GM12891 (cell line): ENCODE results near the gene SH2D5.
A peak's percentile ranks its signal among the peaks of the same experiment; 100 is the strongest.
"Not testable (repeated sequence)": the region's sequence is repeated elsewhere in the genome, so short reads cannot be mapped to it uniquely, and the experiment has no call there.

Source experiments
- DNase-seq: peaks from one replicate; pipeline ENCODE4 v3.0.0; 2011; ENCODE audit warnings: low spot score; ENCODE audit not compliant: insufficient read length
- FAIRE-seq: peaks from 2 replicates; lab custom pipeline; 2011; peaks lifted over from hg19 to GRCh38; lab: Jason Lieb, UNC
- PAX5 ChIP-seq: IDR thresholded peaks from 2 replicates; pipeline ENCODE4 v1.6.1; 2011; ENCODE audit warnings: low read length, moderate library complexity, mild to moderate bottlenecking; ENCODE audit not compliant: insufficient read depth, severe bottlenecking
- POLR2A ChIP-seq: IDR thresholded peaks from 2 replicates; pipeline ENCODE4 v1.6.1; 2011; ENCODE audit warnings: low read depth, low read length, control low read depth
- POLR2AphosphoS5 ChIP-seq: IDR thresholded peaks from 2 replicates; pipeline ENCODE4 v1.6.1; 2011; ENCODE audit warnings: low read depth, low read length, control low read depth
- POU2F2 ChIP-seq: IDR thresholded peaks from 2 replicates; pipeline ENCODE4 v1.6.1; 2011; ENCODE audit warnings: low read depth, mild to moderate bottlenecking, control low read depth, low read length, moderate library complexity
- SPI1 ChIP-seq: IDR thresholded peaks from 2 replicates; pipeline ENCODE4 v1.6.1; 2011; ENCODE audit warnings: low read depth, low read length, control low read depth
- TAF1 ChIP-seq: IDR thresholded peaks from 2 replicates; pipeline ENCODE4 v1.6.1; 2011; ENCODE audit warnings: low read depth, low read length, control low read depth

Gene SH2D5

DNA sequence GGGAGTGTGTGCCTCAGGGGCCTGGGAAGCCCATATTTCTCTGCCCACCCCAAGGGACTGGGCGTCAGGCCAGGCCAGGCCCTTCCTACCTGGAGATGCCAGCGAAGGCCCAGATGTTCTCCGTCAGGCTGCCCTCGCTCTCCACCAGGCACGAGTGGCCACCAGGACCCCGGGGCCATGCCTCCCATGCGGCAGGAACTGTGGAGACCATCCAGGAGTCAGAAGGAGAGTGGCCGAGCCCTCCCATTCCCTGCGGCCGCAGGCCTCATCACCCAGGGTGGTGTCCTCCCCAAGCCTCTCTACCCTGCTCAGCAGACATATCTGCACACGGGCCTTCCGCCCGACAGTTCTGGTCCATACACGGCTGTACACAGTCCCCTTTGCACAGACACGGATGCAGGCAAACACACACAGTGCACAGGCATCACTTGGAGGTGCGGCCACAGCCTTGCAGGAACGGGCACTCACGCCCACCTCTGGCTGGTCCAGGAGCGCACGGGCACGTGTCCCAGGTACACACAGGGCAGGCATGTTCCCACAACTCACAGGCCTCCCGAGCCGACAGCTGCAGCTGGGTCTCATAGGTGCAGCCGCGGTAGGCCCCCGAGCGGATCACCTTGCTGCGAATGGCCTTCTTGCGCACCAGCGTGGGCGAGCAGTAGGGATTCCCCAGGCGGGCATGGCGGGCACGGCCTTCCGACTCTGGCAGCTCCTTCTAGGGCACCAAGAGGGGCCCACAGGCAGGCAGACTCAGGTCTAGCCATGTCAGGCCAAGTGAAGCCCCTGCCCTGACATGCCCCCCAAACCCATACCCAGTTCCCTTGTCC lies 8.8 kb downstream of the SH2D5 start:
- DNase-seq (no peak), FAIRE-seq (no peak)
- no peak for TF ChIP-seq SPI1

DNA sequence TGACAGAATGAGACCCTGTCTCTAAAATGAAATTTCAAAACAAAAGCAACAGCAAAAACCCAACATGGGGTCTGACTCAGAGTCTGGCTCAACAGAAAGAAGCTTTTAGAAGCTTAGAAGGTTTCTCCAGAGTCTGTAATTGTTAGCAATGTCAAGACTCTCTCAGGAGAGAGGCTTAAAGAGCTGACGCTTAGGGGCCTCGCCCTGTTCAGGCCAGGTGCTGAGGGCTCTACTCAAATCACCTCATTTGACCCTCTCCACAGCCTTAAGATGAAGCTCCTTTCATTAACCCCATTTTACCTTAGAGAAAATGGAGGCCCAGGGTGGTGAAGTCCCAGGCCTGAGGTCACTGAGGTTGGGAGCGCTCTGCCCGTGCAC lies 9.4 kb downstream of the SH2D5 start:
- FAIRE-seq (no peak), DNase-seq (no peak)
- TF ChIP-seq POLR2A = no peak
- no peak for TF ChIP-seq PAX5

DNA sequence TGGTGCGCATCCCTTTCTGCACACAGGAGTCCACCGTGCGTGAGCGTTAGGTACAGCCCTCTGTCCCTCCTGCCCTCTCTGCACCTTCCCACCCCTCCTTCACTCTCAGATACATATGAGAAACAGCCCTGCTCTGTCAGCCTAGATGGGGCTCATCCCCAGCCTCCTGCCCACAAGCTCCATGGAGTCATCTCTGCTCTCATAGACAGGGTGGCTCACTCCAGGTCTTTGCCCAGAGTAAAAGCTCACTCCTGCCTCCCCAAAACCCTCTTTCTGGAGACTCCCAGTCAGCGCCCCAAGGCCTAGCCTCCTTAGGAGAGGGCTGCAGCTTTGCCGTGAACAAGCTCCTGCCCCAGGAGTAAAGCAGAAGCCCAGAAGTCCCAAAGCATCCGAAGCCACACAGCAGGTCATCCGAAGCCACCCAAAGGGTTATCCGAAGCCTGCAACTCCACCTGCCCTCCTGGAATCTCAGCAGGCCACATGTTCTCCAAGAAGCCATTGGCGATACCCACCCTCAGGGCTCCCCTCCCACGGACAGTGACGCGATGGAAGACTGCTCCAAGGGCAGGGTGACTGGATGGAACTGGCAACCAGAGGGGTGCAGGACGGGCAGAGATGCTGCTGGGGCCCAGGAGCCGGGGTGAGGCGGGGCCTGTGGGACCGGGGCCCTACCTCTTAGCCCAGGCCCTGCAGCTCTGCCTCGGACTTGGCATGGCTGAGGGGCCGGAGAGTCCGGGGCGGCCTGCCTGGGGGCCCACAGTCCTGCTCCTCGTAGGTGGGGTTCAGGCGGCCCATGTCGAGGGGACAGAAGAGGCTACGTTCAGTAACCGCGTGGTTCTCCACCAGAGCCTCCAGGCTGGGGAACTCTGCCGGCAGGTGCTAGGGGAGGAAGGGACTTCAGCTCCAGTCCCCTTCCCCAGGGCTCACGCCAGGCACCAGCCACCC lies 11.1 kb downstream of the SH2D5 start:
- TF ChIP-seq POU2F2 = no peak
- no peak for TF ChIP-seq POLR2AphosphoS5
- TF ChIP-seq POLR2A = no peak
- no peak for TF ChIP-seq PAX5
- no peak for TF ChIP-seq SPI1
- TF ChIP-seq TAF1 = no peak
- FAIRE-seq (no peak), DNase-seq (no peak)

DNA sequence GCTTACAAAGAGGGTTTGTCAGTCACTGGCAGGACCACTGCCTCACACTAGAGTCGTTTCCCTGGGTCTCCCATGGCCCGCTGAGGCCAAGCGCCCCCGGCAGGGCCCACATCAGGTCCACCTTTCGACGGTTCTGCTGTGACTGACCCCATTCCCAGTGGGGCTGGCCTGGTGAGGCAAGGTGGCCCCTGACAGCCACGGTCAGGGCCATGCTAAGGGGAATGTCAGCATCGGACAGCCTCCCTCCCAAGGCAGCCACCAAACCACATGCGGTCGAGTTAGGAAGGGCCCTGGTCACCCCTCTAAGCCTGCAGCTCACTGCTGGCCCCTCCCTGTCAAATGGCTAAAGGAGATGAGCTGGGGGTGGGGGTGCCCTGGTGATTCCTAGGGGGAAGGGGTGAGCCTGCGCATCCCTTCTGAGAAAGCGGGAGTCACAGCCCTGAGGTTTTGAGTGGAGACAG lies 11.8 kb downstream of the SH2D5 start:
- FAIRE-seq (no peak), DNase-seq (no peak)
- no peak for TF ChIP-seq TAF1
- no peak for TF ChIP-seq POU2F2
- TF ChIP-seq SPI1 = no peak
- no peak for TF ChIP-seq POLR2AphosphoS5

DNA sequence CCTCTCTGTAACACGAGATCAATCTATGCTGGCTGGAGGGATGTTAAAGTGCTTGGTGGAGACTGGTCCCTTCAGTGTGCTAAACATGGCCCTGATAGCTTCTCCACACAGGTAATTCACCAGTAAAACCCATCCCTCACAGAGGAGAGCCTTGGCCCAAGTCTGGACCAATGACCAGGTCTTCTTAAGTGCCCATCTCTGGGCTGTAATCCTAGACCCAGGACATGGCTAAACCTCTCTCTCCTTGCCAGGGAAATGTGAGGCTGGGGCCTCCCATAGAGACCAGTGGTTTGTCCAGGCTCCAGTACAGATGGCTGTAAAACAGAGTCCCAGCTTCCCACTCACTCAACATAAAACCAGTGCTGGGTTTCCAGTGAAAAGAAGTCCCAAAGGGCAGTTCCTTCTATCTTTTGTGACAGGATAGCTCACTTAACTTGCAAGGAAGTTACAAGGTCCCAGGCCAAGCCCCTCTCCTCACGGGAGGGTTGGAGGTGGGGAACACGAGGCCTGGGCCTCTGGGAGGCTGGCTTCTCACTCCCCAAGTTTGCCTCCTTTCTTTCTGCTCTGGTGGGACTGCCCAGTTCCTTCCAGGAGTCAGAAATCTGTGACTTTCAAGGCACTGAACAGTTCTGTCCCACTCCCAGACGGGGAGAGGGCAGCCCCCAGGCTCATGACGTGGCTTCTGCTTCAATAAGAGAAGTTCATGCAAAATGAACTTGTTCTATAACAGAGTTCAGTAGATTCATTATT lies 12.5 kb downstream of the SH2D5 start:
- FAIRE-seq = no peak
- no peak for TF ChIP-seq POLR2AphosphoS5
- TF ChIP-seq SPI1 = no peak
- no peak for TF ChIP-seq TAF1
- TF ChIP-seq POLR2A = no peak
- no peak for TF ChIP-seq PAX5
- no peak for TF ChIP-seq POU2F2
- DNase-seq = no peak

DNA sequence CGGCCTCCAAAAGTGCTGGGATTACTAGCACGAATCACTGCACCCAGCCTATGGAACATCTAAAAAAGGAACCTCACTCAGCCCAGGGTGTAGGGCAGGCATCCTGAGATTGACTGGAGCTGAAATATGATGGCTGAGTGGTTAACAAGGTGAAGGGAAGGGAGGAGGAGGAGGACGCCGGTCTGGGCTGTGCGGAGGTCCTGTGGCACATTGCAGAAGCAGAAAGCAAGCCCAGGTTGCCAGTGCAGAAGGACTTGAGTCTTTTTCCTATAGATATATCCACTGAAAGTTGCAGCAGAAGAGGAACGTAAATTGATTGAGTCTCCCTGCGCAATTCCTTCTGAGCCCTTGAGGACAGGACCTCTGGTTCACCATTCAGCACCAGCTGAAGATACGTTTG lies 13.2 kb downstream of the SH2D5 start:
- FAIRE-seq (no peak), DNase-seq (no peak)
- no peak for TF ChIP-seq POU2F2
- TF ChIP-seq PAX5 = no peak
- no peak for TF ChIP-seq POLR2A
- TF ChIP-seq SPI1 = no peak
- no peak for TF ChIP-seq TAF1
- no peak for TF ChIP-seq POLR2AphosphoS5

DNA sequence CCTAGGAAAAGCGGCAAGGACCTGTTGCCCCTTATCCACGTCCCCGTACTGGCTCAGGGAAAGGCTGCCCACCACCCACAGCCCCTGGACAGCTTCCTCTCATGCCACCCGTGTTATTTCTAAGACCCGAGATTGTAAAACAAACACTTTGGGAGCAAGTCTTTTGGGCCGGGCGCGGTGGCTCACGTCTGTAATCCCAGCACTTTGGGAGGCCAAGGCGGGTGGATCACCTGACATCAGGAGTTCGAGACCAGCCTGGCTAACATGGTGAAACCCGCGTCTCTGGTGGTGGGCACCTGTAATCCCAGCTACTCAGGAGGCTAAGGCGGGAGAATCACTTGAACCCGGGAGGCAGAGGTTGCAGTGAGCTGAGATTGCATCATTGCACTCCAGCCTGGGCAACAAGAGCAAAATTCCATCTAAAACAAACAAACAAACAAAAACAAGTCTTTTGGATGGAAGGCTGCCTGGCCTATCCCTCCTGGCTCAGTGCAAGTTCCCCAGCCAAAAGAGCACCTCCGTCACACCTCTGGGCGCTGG lies 14.1 kb downstream of the SH2D5 start:
- not testable (repeated sequence) for FAIRE-seq, DNase-seq

DNA sequence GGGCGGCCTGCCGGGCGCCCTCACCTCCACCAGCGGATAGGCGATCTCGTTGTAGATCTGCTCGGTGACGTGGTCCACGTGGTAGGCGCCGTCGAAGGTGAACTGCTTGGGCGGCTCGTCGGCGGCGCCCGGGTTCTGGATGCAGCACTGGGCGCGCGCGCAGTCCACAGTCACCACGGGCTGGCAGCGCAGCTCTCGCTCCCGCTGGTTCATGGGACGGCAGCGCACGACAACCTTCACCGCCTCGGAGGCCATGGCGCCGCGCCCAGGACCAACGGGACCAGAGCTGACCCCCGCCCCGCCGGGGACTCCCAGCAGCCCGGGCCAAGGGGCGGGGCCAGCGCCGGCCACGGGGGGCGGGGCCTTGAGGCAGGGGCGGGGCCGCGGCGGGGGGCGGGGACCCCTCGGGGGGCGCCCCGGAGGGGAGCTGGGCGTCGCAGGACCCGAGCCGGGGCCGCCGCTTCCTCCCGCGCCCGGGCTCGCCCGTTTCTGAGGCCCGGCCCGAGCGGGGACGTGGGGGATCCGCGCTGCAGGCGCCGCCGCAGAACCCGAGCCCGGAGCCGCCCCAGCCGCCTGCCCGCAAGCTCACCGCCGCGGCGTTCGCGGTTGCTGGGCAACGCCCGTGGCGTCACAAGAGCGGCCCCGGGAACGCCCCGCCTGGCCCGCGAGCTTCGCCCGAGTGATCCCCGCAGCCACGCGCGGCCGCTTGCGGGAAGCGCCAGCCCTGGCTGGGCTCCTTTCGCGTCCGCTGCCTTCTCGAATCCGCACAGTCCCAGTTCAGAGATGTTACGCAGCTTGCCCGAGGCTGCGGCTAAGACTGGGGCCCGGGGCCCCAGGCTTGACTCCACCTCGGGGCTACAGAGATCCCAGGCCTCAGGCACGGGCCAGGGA lies 14.8 kb downstream of the SH2D5 start, which contains the start of gene KIF17:
Gene KIF17, minus strand, starts transcription at position 556 of the 891 bp plus-strand sequence. Its CDS starts 301 bp downstream, at position 255.
- DNase-seq = peak; percentile 87
- peak; percentile 61 for FAIRE-seq
- TF ChIP-seq TAF1 (no peak), PAX5 (no peak), POLR2AphosphoS5 (no peak), POLR2A (no peak), POU2F2 (no peak), SPI1 (no peak)

DNA sequence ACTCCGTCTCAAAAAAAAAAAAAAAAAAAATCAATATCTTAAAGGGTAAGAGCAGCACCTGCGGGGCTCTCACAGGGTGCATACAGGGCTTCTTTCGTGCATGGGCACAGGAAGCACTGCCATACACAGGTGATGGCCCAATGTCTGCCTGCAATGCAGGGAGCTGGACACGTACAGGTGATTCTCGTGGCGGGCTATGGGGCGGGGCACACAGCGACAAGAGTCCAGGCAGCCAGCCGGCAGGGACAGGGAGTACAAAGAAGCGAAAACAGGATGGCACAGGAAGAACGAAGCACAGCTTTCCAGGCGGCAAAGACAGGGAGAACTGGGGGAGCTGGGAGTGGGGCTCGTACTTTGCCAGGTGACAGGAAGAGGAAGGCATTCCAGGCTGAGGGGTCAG lies 16.3 kb downstream of the SH2D5 start:
- FAIRE-seq (no peak), DNase-seq (no peak)

More for the DNA sequence above, 16.3 kb downstream of the SH2D5 start:
- TF ChIP-seq PAX5 (no peak), POLR2AphosphoS5 (no peak), SPI1 (no peak), POU2F2 (no peak), TAF1 (no peak), POLR2A (no peak)
